ENCODE measurements around the gene CCR9. TPM values are rescaled to one million over a fixed set of nuclear protein-coding genes. Genes with fewer than 3 reads are reported as not detected.

CCR9 gene
- total RNA-seq, 1 experiment from 2014 or later: not detected

- no peaks in the 10 kb centered on the region for H3K4me1 ChIP-seq (ENCODE audit: low read length)
- H3K27ac ChIP-seq (ENCODE audit: low read length): no peak overlapping the region
Measured at GRCh38 chr3:45914362-45915058, 28.2 kb downstream of the CCR9 start.

GRCh38 chr3:45915059-45915439 lies 28.7 kb downstream of the CCR9 start:
- Histone ChIP-seq H3K79me2 (ENCODE audit: low read length) (no peaks in the 10 kb centered on the region), H3K4me1 (ENCODE audit: low read length) (no peaks in the 10 kb centered on the region), H3K27me3 (ENCODE audit: low read length) (no peaks in the 10 kb centered on the region), H2AFZ (ENCODE audit: low read length) (no peak overlapping the region), H3K9me3 (ENCODE audit: low read length) (no peaks in the 10 kb centered on the region), H3K4me2 (ENCODE audit: low read depth, low read length, poor library complexity, severe bottlenecking) (no peak overlapping the region), H4K20me1 (ENCODE audit: insufficient read depth, low read depth, low read length) (no peaks in the 10 kb centered on the region), H3K36me3 (ENCODE audit: insufficient read depth, low read length) (no peaks in the 10 kb centered on the region; the same call in 1 of the 2 replicates), H3K9ac (ENCODE audit: low read length) (no peak overlapping the region), H3K4me3 (ENCODE audit: low read length) (no peak overlapping the region), H3K9me2 (replicated peaks; ENCODE audit: insufficient read depth, low read length) (no peaks in the 10 kb centered on the region), H3K27ac (ENCODE audit: low read length) (no peak overlapping the region)
- DNase-seq: no peak

More at GRCh38 chr3:45914362-45915058, 28.2 kb downstream of the CCR9 start:
- Histone ChIP-seq H2AFZ (ENCODE audit: low read length) (no peak overlapping the region), H3K36me3 (ENCODE audit: insufficient read depth, low read length) (no peaks in the 10 kb centered on the region; the same call in 1 of the 2 replicates), H3K9me2 (replicated peaks; ENCODE audit: insufficient read depth, low read length) (no peaks in the 10 kb centered on the region), H3K4me2 (ENCODE audit: low read depth, low read length, poor library complexity, severe bottlenecking) (no peak overlapping the region), H3K79me2 (ENCODE audit: low read length) (no peaks in the 10 kb centered on the region), H4K20me1 (ENCODE audit: insufficient read depth, low read depth, low read length) (no peaks in the 10 kb centered on the region), H3K4me3 (ENCODE audit: low read length) (no peak overlapping the region), H3K9ac (ENCODE audit: low read length) (no peak overlapping the region), H3K27me3 (ENCODE audit: low read length) (no peaks in the 10 kb centered on the region), H3K9me3 (ENCODE audit: low read length) (no peaks in the 10 kb centered on the region)
- DNase-seq: no peak

- no peak for DNase-seq
Measured at GRCh38 chr3:45915518-45916231, 29.3 kb downstream of the CCR9 start.

GRCh38 chr3:45917146-45917898 lies 31.0 kb downstream of the CCR9 start:
- Histone ChIP-seq H3K9me2 (replicated peaks; ENCODE audit: insufficient read depth, low read length) (no peaks in the 10 kb centered on the region), H3K27ac (ENCODE audit: low read length) (no peak overlapping the region), H4K20me1 (ENCODE audit: insufficient read depth, low read depth, low read length) (no peaks in the 10 kb centered on the region), H3K9ac (ENCODE audit: low read length) (no peak overlapping the region), H3K4me1 (ENCODE audit: low read length) (no peaks in the 10 kb centered on the region), H3K4me2 (ENCODE audit: low read depth, low read length, poor library complexity, severe bottlenecking) (no peak overlapping the region), H3K9me3 (ENCODE audit: low read length) (no peaks in the 10 kb centered on the region), H2AFZ (ENCODE audit: low read length) (no peak overlapping the region), H3K79me2 (ENCODE audit: low read length) (no peaks in the 10 kb centered on the region), H3K27me3 (ENCODE audit: low read length) (no peaks in the 10 kb centered on the region), H3K36me3 (ENCODE audit: insufficient read depth, low read length) (no peaks in the 10 kb centered on the region; the same call in 1 of the 2 replicates), H3K4me3 (ENCODE audit: low read length) (no peak overlapping the region)
- no peak for DNase-seq

More at GRCh38 chr3:45915518-45916231, 29.3 kb downstream of the CCR9 start:
- Histone ChIP-seq H3K27me3 (ENCODE audit: low read length) (no peaks in the 10 kb centered on the region), H3K9me3 (ENCODE audit: low read length) (no peaks in the 10 kb centered on the region), H3K36me3 (ENCODE audit: insufficient read depth, low read length) (no peaks in the 10 kb centered on the region; the same call in 1 of the 2 replicates), H3K9me2 (replicated peaks; ENCODE audit: insufficient read depth, low read length) (no peaks in the 10 kb centered on the region), H3K4me1 (ENCODE audit: low read length) (no peaks in the 10 kb centered on the region), H3K4me3 (ENCODE audit: low read length) (no peak overlapping the region), H4K20me1 (ENCODE audit: insufficient read depth, low read depth, low read length) (no peaks in the 10 kb centered on the region), H3K4me2 (ENCODE audit: low read depth, low read length, poor library complexity, severe bottlenecking) (no peak overlapping the region), H3K79me2 (ENCODE audit: low read length) (no peaks in the 10 kb centered on the region), H3K9ac (ENCODE audit: low read length) (no peak overlapping the region), H3K27ac (ENCODE audit: low read length) (no peak overlapping the region), H2AFZ (ENCODE audit: low read length) (no peak overlapping the region)

- no peak overlapping the region for H3K4me2 ChIP-seq (ENCODE audit: low read depth, low read length, poor library complexity, severe bottlenecking)
- DNase-seq: no peak
- no peaks in the 10 kb centered on the region for H3K79me2 ChIP-seq (ENCODE audit: low read length)
- H3K4me1 ChIP-seq (ENCODE audit: low read length): no peaks in the 10 kb centered on the region
- H3K27me3 ChIP-seq (ENCODE audit: low read length): no peaks in the 10 kb centered on the region
- H2AFZ ChIP-seq (ENCODE audit: low read length): no peak overlapping the region
- no peak overlapping the region for H3K27ac ChIP-seq (ENCODE audit: low read length)
- no peaks in the 10 kb centered on the region for H3K9me3 ChIP-seq (ENCODE audit: low read length)
- no peaks in the 10 kb centered on the region for H4K20me1 ChIP-seq (ENCODE audit: insufficient read depth, low read depth, low read length)
- H3K9ac ChIP-seq (ENCODE audit: low read length): no peak overlapping the region
- H3K9me2 ChIP-seq (replicated peaks; ENCODE audit: insufficient read depth, low read length): no peaks in the 10 kb centered on the region
- no peak overlapping the region for H3K4me3 ChIP-seq (ENCODE audit: low read length)
- H3K36me3 ChIP-seq (ENCODE audit: insufficient read depth, low read length): no peaks in the 10 kb centered on the region; the same call in 1 of the 2 replicates
Measured at GRCh38 chr3:45921158-45922038, 35.1 kb downstream of the CCR9 start.

GRCh38 chr3:45922039-45922326 lies 35.6 kb downstream of the CCR9 start:
- H3K4me1 ChIP-seq (ENCODE audit: low read length): no peaks in the 10 kb centered on the region
- no peaks in the 10 kb centered on the region for H4K20me1 ChIP-seq (ENCODE audit: insufficient read depth, low read depth, low read length)
- no peaks in the 10 kb centered on the region for H3K9me2 ChIP-seq (replicated peaks; ENCODE audit: insufficient read depth, low read length)
- H3K4me2 ChIP-seq (ENCODE audit: low read depth, low read length, poor library complexity, severe bottlenecking): no peak overlapping the region
- no peaks in the 10 kb centered on the region for H3K79me2 ChIP-seq (ENCODE audit: low read length)
- DNase-seq: no peak
- no peak overlapping the region for H3K27ac ChIP-seq (ENCODE audit: low read length)
- H3K27me3 ChIP-seq (ENCODE audit: low read length): no peaks in the 10 kb centered on the region
- H3K9ac ChIP-seq (ENCODE audit: low read length): no peak overlapping the region
- H3K4me3 ChIP-seq (ENCODE audit: low read length): no peak overlapping the region
- H3K9me3 ChIP-seq (ENCODE audit: low read length): no peaks in the 10 kb centered on the region
- H3K36me3 ChIP-seq (ENCODE audit: insufficient read depth, low read length): no peaks in the 10 kb centered on the region; the same call in 1 of the 2 replicates
- H2AFZ ChIP-seq (ENCODE audit: low read length): no peak overlapping the region

- Histone ChIP-seq H3K4me3 (ENCODE audit: low read length) (no peak overlapping the region), H3K9ac (ENCODE audit: low read length) (no peak overlapping the region), H3K4me2 (ENCODE audit: low read depth, low read length, poor library complexity, severe bottlenecking) (no peak overlapping the region), H3K9me3 (ENCODE audit: low read length) (no peaks in the 10 kb centered on the region), H3K9me2 (replicated peaks; ENCODE audit: insufficient read depth, low read length) (no peaks in the 10 kb centered on the region), H2AFZ (ENCODE audit: low read length) (no peak overlapping the region), H3K4me1 (ENCODE audit: low read length) (no peaks in the 10 kb centered on the region), H3K27me3 (ENCODE audit: low read length) (no peaks in the 10 kb centered on the region), H3K36me3 (ENCODE audit: insufficient read depth, low read length) (peaks cover under 1% of the 10 kb centered on the region; the same call in 1 of the 2 replicates), H3K79me2 (ENCODE audit: low read length) (no peaks in the 10 kb centered on the region), H4K20me1 (ENCODE audit: insufficient read depth, low read depth, low read length) (no peaks in the 10 kb centered on the region), H3K27ac (ENCODE audit: low read length) (no peak overlapping the region)
- no peak for DNase-seq
Measured at GRCh38 chr3:45922950-45923590, 36.7 kb downstream of the CCR9 start.
